ENCODE data around the gene GABRB1. TPM values are rescaled to one million over a fixed set of nuclear protein-coding genes. Genes with fewer than 3 reads are reported as not detected.
"Not testable (repeated sequence)": the region's sequence is repeated elsewhere in the genome, so short reads cannot be mapped to it uniquely, and the experiment has no call there.

Gene GABRB1
- total and polyA plus RNA-seq, 2 experiments from 2014 or later: not detected

DNA sequence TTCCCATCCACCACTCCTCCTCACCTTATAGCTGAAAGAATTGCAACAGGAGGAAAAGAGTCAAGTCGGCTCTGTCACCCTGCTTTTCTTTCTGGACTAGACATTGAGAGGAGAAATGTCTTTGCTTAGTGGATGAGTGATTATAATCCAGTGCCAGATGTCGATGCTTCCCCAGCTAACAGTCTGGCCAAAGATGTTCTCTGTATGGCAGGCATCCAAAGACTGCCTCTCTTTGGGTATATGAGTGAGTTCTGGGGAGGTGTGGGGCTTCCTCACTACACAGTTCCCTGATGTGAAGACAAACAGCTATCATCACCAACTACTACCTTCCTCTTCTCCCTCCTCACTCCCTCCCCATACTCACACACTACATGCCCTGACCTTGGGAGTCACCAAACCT lies 341.2 kb downstream of the GABRB1 start:
- Histone ChIP-seq H3K79me2 (ENCODE audit: insufficient read depth) (no peaks in the 10 kb centered on the region), H4K20me1 (ENCODE audit: insufficient read depth) (no peaks in the 10 kb centered on the region), H3F3A (ENCODE audit: insufficient read depth) (no peaks in the 10 kb centered on the region), H3K4me2 (ENCODE audit: unreplicated experiment) (no peak overlapping the region), H3K36me3 (ENCODE audit: low read depth) (no peaks in the 10 kb centered on the region), H3K4me3 (no peak overlapping the region), H3K27me3 (replicated peaks; ENCODE audit: insufficient read depth) (no peaks in the 10 kb centered on the region), H3K9me2 (ENCODE audit: insufficient read depth) (no peaks in the 10 kb centered on the region), H3K9me3 (ENCODE audit: low read depth) (no peaks in the 10 kb centered on the region), H2AFZ (no peak overlapping the region), H3K27ac (no peak overlapping the region), H3K9ac (no peak overlapping the region), H3K4me1 (ENCODE audit: insufficient read depth) (no peaks in the 10 kb centered on the region)
- DNase-seq: no peak
- WGBS, 2 experiments (ENCODE audit: low coverage in 1 of 2, low lambda C conversion rate in 2 of 2, missing lambda C conversion rate in 2 of 2): 0 to 1% methylated on average over 2 of the region's 2 CpGs
- in situ Hi-C loops (cut with MboI): no loop called here
- TF ChIP-seq EZH2phosphoT487 (IDR thresholded peaks at IDR 0.05; ENCODE audit: insufficient read depth, low read depth): no peak
- no peak for TF ChIP-seq EZH2 (IDR thresholded peaks at IDR 0.05; ENCODE audit: insufficient read depth, poor library complexity, severe bottlenecking)

DNA sequence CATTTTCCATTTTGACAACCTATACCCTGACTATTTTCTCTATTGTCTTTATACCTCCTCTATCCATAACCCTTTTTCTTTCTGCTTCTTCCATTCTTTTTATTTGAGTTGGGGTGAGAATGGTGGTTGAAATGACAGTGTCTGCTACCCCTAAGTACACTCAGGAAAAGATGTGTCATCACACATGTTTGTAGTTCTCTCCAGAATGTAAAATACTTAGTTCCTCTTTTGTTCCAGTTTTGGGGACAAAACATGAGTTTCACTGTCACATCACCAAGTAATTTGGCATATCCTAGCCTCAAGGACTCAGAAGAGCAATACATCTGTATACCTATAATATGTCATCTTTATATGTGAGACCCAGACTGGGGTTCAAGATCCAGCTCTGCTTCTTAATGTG lies 341.8 kb downstream of the GABRB1 start:
- no peak overlapping the region for H3K9ac ChIP-seq
- H3K36me3 ChIP-seq (ENCODE audit: low read depth): no peaks in the 10 kb centered on the region
- no peak for DNase-seq
- no peaks in the 10 kb centered on the region for H3K27me3 ChIP-seq (replicated peaks; ENCODE audit: insufficient read depth)
- TF ChIP-seq EZH2 (IDR thresholded peaks at IDR 0.05; ENCODE audit: insufficient read depth, poor library complexity, severe bottlenecking): no peak
- H2AFZ ChIP-seq: no peak overlapping the region
- no peak overlapping the region for H3K4me2 ChIP-seq (ENCODE audit: unreplicated experiment)
- no peak overlapping the region for H3K4me3 ChIP-seq
- no peaks in the 10 kb centered on the region for H4K20me1 ChIP-seq (ENCODE audit: insufficient read depth)
- H3K4me1 ChIP-seq (ENCODE audit: insufficient read depth): no peaks in the 10 kb centered on the region
- H3K9me3 ChIP-seq (ENCODE audit: low read depth): no peaks in the 10 kb centered on the region
- H3K79me2 ChIP-seq (ENCODE audit: insufficient read depth): no peaks in the 10 kb centered on the region
- H3F3A ChIP-seq (ENCODE audit: insufficient read depth): no peaks in the 10 kb centered on the region
- in situ Hi-C loops (cut with MboI): no loop called here
- no peaks in the 10 kb centered on the region for H3K9me2 ChIP-seq (ENCODE audit: insufficient read depth)
- no peak overlapping the region for H3K27ac ChIP-seq

DNA sequence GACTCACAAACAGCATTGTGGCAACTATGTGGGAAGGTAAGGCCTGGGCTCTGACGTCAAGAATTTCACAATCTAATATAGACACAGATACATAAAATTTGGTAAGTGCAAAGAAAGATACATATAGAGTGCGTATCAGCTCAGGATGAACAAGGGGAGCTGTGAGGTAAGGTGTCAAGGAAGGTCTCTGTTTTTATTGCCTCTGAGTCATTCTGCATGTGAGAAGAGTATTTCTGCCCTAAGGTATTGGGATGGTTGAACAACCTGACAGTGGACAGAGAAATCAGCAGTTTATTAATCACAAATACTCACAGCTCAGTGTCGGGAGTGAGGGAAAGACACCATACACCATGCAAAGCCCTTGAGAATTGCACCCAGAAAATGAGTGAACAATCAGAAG lies 342.3 kb downstream of the GABRB1 start:
- Histone ChIP-seq H3K27ac (no peak overlapping the region), H3K4me3 (no peak overlapping the region), H3K4me1 (ENCODE audit: insufficient read depth) (no peaks in the 10 kb centered on the region), H3K9ac (no peak overlapping the region), H3K4me2 (ENCODE audit: unreplicated experiment) (no peak overlapping the region), H3K9me2 (ENCODE audit: insufficient read depth) (no peaks in the 10 kb centered on the region), H3K36me3 (ENCODE audit: low read depth) (no peaks in the 10 kb centered on the region), H3K79me2 (ENCODE audit: insufficient read depth) (no peaks in the 10 kb centered on the region), H2AFZ (no peak overlapping the region), H3K9me3 (ENCODE audit: low read depth) (no peaks in the 10 kb centered on the region), H4K20me1 (ENCODE audit: insufficient read depth) (no peaks in the 10 kb centered on the region), H3F3A (ENCODE audit: insufficient read depth) (no peaks in the 10 kb centered on the region), H3K27me3 (replicated peaks; ENCODE audit: insufficient read depth) (no peaks in the 10 kb centered on the region)
- no peak for TF ChIP-seq EZH2 (IDR thresholded peaks at IDR 0.05; ENCODE audit: insufficient read depth, poor library complexity, severe bottlenecking)
- no peak for TF ChIP-seq EZH2phosphoT487 (IDR thresholded peaks at IDR 0.05; ENCODE audit: insufficient read depth, low read depth)
- in situ Hi-C loops (cut with MboI): no loop called here
- DNase-seq: no peak
- WGBS, 2 experiments (ENCODE audit: low coverage in 1 of 2, low lambda C conversion rate in 2 of 2, missing lambda C conversion rate in 2 of 2): 50% methylated on average over 3 of the region's 3 CpGs

DNA sequence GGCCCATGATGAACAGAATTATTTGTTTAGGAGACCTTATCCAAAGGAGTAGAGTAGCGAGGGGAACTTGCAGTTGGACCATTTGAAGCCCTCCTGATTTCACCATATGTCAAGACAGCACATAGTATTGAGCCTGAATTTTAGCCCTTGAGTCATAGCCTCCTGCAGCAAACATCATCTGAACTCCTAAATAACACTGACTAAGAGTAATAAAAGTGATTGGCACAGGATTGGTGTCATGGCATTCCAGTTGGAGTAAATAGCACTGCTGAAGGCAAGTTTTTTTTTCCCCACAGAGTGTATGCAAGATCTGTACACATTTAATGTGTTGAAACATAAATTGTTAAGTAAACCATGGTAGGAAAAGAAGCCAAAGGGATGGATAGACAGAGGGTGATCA lies 343.1 kb downstream of the GABRB1 start:
- no peaks in the 10 kb centered on the region for H3K79me2 ChIP-seq (ENCODE audit: insufficient read depth)
- in situ Hi-C loops (cut with MboI): no loop called here
- no peaks in the 10 kb centered on the region for H3K9me3 ChIP-seq (ENCODE audit: low read depth)
- WGBS, 2 experiments (ENCODE audit: low coverage in 1 of 2, low lambda C conversion rate in 2 of 2, missing lambda C conversion rate in 2 of 2): 50 to 60% methylated on average over 1 of the region's 1 CpG
- H3K4me3 ChIP-seq: no peak overlapping the region
- no peak overlapping the region for H3K9ac ChIP-seq
- H3F3A ChIP-seq (ENCODE audit: insufficient read depth): no peaks in the 10 kb centered on the region
- TF ChIP-seq EZH2 (IDR thresholded peaks at IDR 0.05; ENCODE audit: insufficient read depth, poor library complexity, severe bottlenecking) (no peak), EZH2phosphoT487 (IDR thresholded peaks at IDR 0.05; ENCODE audit: insufficient read depth, low read depth) (no peak)
- H3K27ac ChIP-seq: no peak overlapping the region
- peak; percentile 18 for DNase-seq
- no peak overlapping the region for H3K4me2 ChIP-seq (ENCODE audit: unreplicated experiment)
- H3K36me3 ChIP-seq (ENCODE audit: low read depth): no peaks in the 10 kb centered on the region
- no peak overlapping the region for H2AFZ ChIP-seq
- H3K4me1 ChIP-seq (ENCODE audit: insufficient read depth): no peaks in the 10 kb centered on the region
- H4K20me1 ChIP-seq (ENCODE audit: insufficient read depth): no peaks in the 10 kb centered on the region
- H3K27me3 ChIP-seq (replicated peaks; ENCODE audit: insufficient read depth): no peaks in the 10 kb centered on the region
- no peaks in the 10 kb centered on the region for H3K9me2 ChIP-seq (ENCODE audit: insufficient read depth)

DNA sequence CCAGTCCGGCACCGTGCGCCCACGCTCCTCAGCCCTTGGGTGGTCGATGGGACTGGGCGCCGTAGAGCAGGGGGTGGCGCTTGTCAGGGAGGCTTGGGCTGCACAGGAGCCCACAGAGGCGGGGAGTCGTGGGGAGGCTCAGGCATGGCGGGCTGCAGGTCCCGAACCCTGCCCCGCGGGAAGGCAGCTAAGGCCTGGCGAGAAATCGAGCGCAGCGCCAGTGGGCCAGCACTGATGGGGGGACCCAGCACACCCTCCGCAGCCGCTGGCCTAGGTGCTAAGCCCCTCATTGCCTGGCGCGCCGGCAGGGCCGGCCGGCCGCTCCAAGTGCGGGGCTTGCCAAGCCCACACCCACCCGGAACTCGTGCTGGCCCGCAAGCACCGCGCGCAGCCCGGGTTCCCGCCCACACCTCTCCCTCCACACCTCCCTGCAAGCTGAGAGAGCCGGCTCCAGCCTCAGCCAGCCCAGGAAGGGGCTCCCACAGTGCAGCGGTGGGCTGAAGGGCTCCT lies 346.7 kb downstream of the GABRB1 start:
- 80 to 86% methylated on average over 26 to 37 of the region's 37 CpGs for WGBS, 2 experiments (ENCODE audit: low coverage in 1 of 2, low lambda C conversion rate in 2 of 2, missing lambda C conversion rate in 2 of 2)
- in situ Hi-C loops (cut with MboI): loop anchor here (25.0 kb wide), 1 partner anchor 541 kb away; no protein-coding TSS in a partner anchor

More for the DNA sequence above, 346.7 kb downstream of the GABRB1 start:
- not testable (repeated sequence) for H3K4me1 ChIP-seq (ENCODE audit: insufficient read depth); H3K9me3 ChIP-seq (ENCODE audit: low read depth); H3K27me3 ChIP-seq (replicated peaks; ENCODE audit: insufficient read depth); H3K27ac ChIP-seq; H3K4me3 ChIP-seq; H3K36me3 ChIP-seq (ENCODE audit: low read depth); H4K20me1 ChIP-seq (ENCODE audit: insufficient read depth); H3K4me2 ChIP-seq (ENCODE audit: unreplicated experiment); H3K9me2 ChIP-seq (ENCODE audit: insufficient read depth); H2AFZ ChIP-seq; H3F3A ChIP-seq (ENCODE audit: insufficient read depth); DNase-seq; H3K79me2 ChIP-seq (ENCODE audit: insufficient read depth); H3K9ac ChIP-seq
